OCI-LY7 (cell line): ENCODE measurements around the gene USP53. TPM values are rescaled to one million over a fixed set of nuclear protein-coding genes. Genes with fewer than 3 reads are reported as not detected.

Experiments
- BruUV-seq: library from RNA; stranded (reverse); fragments of 400-500 nt; replicated peaks from 2 replicates; lab custom pipeline; 2021; lab: Mats Ljungman, UMichigan
- CTCF ChIA-PET: fragments of 300-600 bp; sonication (Branson Sonifier 250); formaldehyde crosslinking; loops from one replicate; lab custom pipeline; 2022; ENCODE audit warnings: antibody characterized with exemption; ENCODE audit not compliant: unreplicated experiment; lab: Charles Lee
- POLR2A ChIA-PET: fragments of 300-600 bp; sonication (Branson Sonifier 250); formaldehyde crosslinking; loops from one replicate; lab custom pipeline; 2022; ENCODE audit warnings: antibody characterized with exemption; lab: Charles Lee
- DNase-seq: peaks from one replicate; pipeline ENCODE4 v3.0.0-alpha.2; 2015; ENCODE audit warnings: low spot score
- H2AFZ ChIP-seq: fragments of 200-600 bp; sonication (generic), shearing (Covaris generic); 2 replicates; pipeline ENCODE4 v1.6.1; 2014; ENCODE audit warnings: mild to moderate bottlenecking, antibody characterized with exemption, low read length, moderate library complexity
- H3K27ac ChIP-seq: fragments of 200-600 bp; sonication (generic); 2 replicates; pipeline ENCODE4 v1.5.1; 2014; ENCODE audit warnings: mixed run types, low read depth, mild to moderate bottlenecking, moderate library complexity, low read length, inconsistent platforms; ENCODE audit not compliant: poor library complexity, severe bottlenecking
- H3K36me3 ChIP-seq: fragments of 200-600 bp; sonication (generic); 2 replicates; pipeline ENCODE4 v1.6.1; 2014; ENCODE audit warnings: mild to moderate bottlenecking, antibody characterized with exemption, low read length, moderate library complexity, mixed read lengths; ENCODE audit not compliant: insufficient read depth
- H3K4me1 ChIP-seq: fragments of 200-600 bp; sonication (generic); 2 replicates; pipeline ENCODE4 v1.5.1; 2014; ENCODE audit warnings: mild to moderate bottlenecking, low read length; ENCODE audit not compliant: insufficient read depth, poor library complexity, severe bottlenecking
- H3K4me2 ChIP-seq: fragments of 200-600 bp; sonication (generic); 2 replicates; pipeline ENCODE4 v1.6.1; 2014; ENCODE audit warnings: mild to moderate bottlenecking, low read length
- H3K4me3 ChIP-seq: fragments of 200-600 bp; sonication (generic); 2 replicates; pipeline ENCODE4 v1.5.1; 2014; ENCODE audit warnings: mild to moderate bottlenecking, low read depth, low read length; ENCODE audit not compliant: poor library complexity, severe bottlenecking
- H3K79me2 ChIP-seq: fragments of 200-600 bp; sonication (generic); 2 replicates; pipeline ENCODE4 v1.6.1; 2016; ENCODE audit warnings: low read depth, mild to moderate bottlenecking, low read length, moderate library complexity, mixed read lengths; ENCODE audit not compliant: insufficient read depth
- H3K9me2 ChIP-seq: fragments of 200-600 bp; sonication (generic); 2 replicates; pipeline ENCODE4 v1.6.1; 2016; ENCODE audit warnings: mild to moderate bottlenecking, low read length, mixed read lengths; ENCODE audit not compliant: insufficient read depth
- H3K9me3 ChIP-seq: fragments of 200-600 bp; sonication (generic); 2 replicates; pipeline ENCODE4 v1.6.1; 2014; ENCODE audit warnings: mild to moderate bottlenecking, mixed run types, low read length, mixed read lengths
- H4K20me1 ChIP-seq: fragments of 200-600 bp; sonication (generic); 2 replicates; pipeline ENCODE4 v1.6.1; 2014; ENCODE audit warnings: mild to moderate bottlenecking, antibody characterized with exemption, low read length, moderate library complexity, mixed read lengths; ENCODE audit not compliant: insufficient read depth
- EZH2phosphoT487 ChIP-seq: fragments of 200-600 bp; sonication (generic); IDR thresholded peaks from 2 replicates; pipeline ENCODE4 v1.6.1; 2018; ENCODE audit warnings: low read depth, borderline replicate concordance, mild to moderate bottlenecking, mixed run types, antibody characterized with exemption, low read length, moderate library complexity, mixed read lengths
- intact Hi-C: fragments of 100-400 bp; cut with micrococcal nuclease; formaldehyde crosslinking; loops from one replicate; pipeline ENCODE4 v1.10.0; 2022; ENCODE audit not compliant: unreplicated experiment
- total RNA-seq, 2 experiments: library from RNA; depleted of rRNA in 1 of 2; stranded (reverse); fragments of >200 nt in 1 of 2; shearing (Covaris generic) in 1 of 2; gene quantifications; 2 replicates each; pipeline ENCODE4 v1.2.3, GENCODE V29; 2014 to 2022
- TF ChIP-seq, protein P1 (sequence below): fragments of 200-600 bp; sonication (generic); conservative IDR thresholded peaks from 2 replicates; pipeline ENCODE4 v1.5.1; 2014; ENCODE audit warnings: mild to moderate bottlenecking, antibody characterized with exemption, low read length, moderate library complexity, mixed read lengths

Gene USP53
- total RNA-seq, 2 experiments from 2014 or later: 4.9 to 9.2 TPM

DNA sequence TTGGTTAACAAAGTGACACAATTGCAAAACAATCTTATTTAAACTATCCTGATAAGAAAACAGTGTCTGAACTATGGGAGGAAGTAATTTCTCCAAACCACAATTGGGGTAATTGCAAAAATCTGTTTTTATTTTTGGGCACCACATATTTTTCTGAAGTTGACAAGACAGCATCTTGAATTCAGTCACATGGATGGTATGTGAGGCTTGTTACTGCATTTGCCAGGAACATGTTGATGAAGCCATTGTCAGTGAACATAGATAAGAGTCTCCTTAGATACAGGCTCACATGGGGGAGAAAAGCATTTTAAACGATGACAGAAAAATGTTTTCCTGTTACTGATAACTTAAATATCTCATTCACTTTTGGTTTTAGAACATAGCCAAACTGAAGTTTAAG is 5.5 kb upstream of the USP53 start:
- ChIA-PET POLR2A (no interaction called here), CTCF (no interaction called here)
- DNase-seq: no peak
- Histone ChIP-seq H3K9me2 (no peaks in the 10 kb centered on the region), H3K4me1 (peaks cover 7% of the 10 kb centered on the region), H3K36me3 (no peaks in the 10 kb centered on the region), H3K27ac (no peak overlapping the region), H3K4me2 (no peak overlapping the region), H2AFZ (no peak overlapping the region), H4K20me1 (no peaks in the 10 kb centered on the region), H3K9me3 (no peaks in the 10 kb centered on the region), H3K4me3 (no peak overlapping the region), H3K79me2 (no peaks in the 10 kb centered on the region)
- no TSS peak for BruUV-seq
- intact Hi-C loops: no loop called here
- TF ChIP-seq, protein P1, sequence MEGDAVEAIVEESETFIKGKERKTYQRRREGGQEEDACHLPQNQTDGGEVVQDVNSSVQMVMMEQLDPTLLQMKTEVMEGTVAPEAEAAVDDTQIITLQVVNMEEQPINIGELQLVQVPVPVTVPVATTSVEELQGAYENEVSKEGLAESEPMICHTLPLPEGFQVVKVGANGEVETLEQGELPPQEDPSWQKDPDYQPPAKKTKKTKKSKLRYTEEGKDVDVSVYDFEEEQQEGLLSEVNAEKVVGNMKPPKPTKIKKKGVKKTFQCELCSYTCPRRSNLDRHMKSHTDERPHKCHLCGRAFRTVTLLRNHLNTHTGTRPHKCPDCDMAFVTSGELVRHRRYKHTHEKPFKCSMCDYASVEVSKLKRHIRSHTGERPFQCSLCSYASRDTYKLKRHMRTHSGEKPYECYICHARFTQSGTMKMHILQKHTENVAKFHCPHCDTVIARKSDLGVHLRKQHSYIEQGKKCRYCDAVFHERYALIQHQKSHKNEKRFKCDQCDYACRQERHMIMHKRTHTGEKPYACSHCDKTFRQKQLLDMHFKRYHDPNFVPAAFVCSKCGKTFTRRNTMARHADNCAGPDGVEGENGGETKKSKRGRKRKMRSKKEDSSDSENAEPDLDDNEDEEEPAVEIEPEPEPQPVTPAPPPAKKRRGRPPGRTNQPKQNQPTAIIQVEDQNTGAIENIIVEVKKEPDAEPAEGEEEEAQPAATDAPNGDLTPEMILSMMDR: no peak
- no peak for TF ChIP-seq EZH2phosphoT487

DNA sequence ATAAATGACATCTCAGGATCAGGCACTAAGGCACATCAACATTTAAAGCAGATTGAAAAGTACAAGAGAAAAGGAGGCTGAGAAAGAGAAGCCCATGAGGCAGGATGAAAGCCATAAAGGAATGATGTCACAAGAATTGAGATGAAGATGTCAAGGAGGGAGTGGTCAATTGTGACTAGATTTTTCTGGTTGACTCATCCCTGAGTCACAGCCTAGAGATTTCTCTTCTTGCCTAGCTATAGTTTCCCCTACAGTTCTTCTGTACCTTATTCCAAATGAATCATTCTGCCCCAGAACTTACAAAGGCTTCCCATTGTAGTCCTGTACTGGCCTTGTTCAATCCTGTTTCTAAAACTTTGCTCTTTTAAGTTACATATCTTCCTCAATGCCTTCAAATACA is 3.4 kb upstream of the USP53 start:
- ChIA-PET CTCF (interaction anchor here (0.6 kb wide), 1 partner anchor 33 kb away, joined by 3 read pairs; no protein-coding TSS in a partner anchor), POLR2A (interaction anchor here (0.5 to 0.6 kb wide), 2 partner anchors 56 to 60 kb away, joined by 3 to 4 read pairs; no protein-coding TSS in a partner anchor)
- Histone ChIP-seq H4K20me1 (no peaks in the 10 kb centered on the region), H3K9me3 (no peaks in the 10 kb centered on the region), H3K4me2 (no peak overlapping the region), H3K4me1 (peaks cover 13% of the 10 kb centered on the region), H3K4me3 (no peak overlapping the region), H3K27ac (no peak overlapping the region), H3K79me2 (peaks cover 9% of the 10 kb centered on the region; the same call in 1 of the 2 replicates), H2AFZ (no peak overlapping the region), H3K9me2 (no peaks in the 10 kb centered on the region), H3K36me3 (no peaks in the 10 kb centered on the region)
- TF ChIP-seq, protein P1: no peak
- no peak for TF ChIP-seq EZH2phosphoT487
- no TSS peak for BruUV-seq
- intact Hi-C loops: no loop called here
- DNase-seq: no peak

DNA sequence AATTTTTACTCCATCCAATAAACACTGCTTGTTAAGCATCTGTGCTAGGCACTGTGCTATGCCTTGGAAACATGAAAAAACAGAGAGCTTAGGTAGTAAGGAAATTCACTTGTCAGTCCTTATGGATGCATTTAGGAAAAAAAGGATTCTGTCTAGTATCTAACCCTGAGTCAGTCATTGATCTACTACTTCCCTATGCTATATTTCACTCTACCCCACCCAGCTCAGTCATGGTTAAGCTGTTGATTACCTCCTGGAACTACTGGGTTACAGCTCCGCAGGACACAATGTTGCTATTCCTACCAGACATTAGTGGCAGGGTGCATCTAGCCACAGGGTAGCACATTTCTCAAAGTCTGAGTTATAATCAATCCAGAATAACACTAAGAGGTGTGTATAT is 2.9 kb upstream of the USP53 start:
- no peak overlapping the region for H3K27ac ChIP-seq
- H3K4me1 ChIP-seq: peaks cover 18% of the 10 kb centered on the region
- no peaks in the 10 kb centered on the region for H3K36me3 ChIP-seq
- H3K9me2 ChIP-seq: no peaks in the 10 kb centered on the region
- H3K4me2 ChIP-seq: no peak overlapping the region
- POLR2A ChIA-PET: interaction anchor here (0.6 kb wide), 1 partner anchor 60 kb away, joined by 3 read pairs; no protein-coding TSS in a partner anchor
- no peak for DNase-seq
- intact Hi-C loops: no loop called here
- H4K20me1 ChIP-seq: no peaks in the 10 kb centered on the region
- no peak overlapping the region for H2AFZ ChIP-seq
- no peak overlapping the region for H3K4me3 ChIP-seq
- BruUV-seq: no TSS peak
- no peaks in the 10 kb centered on the region for H3K9me3 ChIP-seq
- no peak for TF ChIP-seq EZH2phosphoT487
- TF ChIP-seq, protein P1: no peak
- CTCF ChIA-PET: interaction anchor here (0.6 kb wide), 1 partner anchor 34 kb away, joined by 3 read pairs; no protein-coding TSS in a partner anchor
- peaks cover 14% of the 10 kb centered on the region; the same call in 1 of the 2 replicates for H3K79me2 ChIP-seq
